AG04450 (cell line): ENCODE data around the gene GAST. TPM values are rescaled to one million over a fixed set of nuclear protein-coding genes. Genes with fewer than 3 reads are reported as not detected.

ENCODE experiments used
- CTCF ChIA-PET: fragments of 300-600, 350-600 bp; formaldehyde crosslinking; extraction: SDS; loops from one replicate; lab custom pipeline; 2022; ENCODE audit warnings: antibody characterized with exemption, inconsistent platforms; lab: Charles Lee
- POLR2A ChIA-PET: fragments of 350-600 bp; formaldehyde crosslinking; extraction: SDS; loops from one replicate; lab custom pipeline; 2021; ENCODE audit warnings: antibody characterized with exemption, inconsistent platforms; lab: Yijun Ruan, JAX
- DNase-seq: peaks from one replicate; pipeline ENCODE4 v3.0.0-alpha.2; 2011; ENCODE audit warnings: low read depth, low spot score
- H3K27ac ChIP-seq: one replicate; pipeline ENCODE4 v1.5.1; 2012; ENCODE audit warnings: low read depth, low read length, control low read depth
- H3K27me3 ChIP-seq: one replicate; pipeline ENCODE4 v1.6.0; 2012; ENCODE audit warnings: low read length; ENCODE audit not compliant: control insufficient read depth, insufficient read depth
- H3K4me3 ChIP-seq: 2 replicates; pipeline ENCODE4 v1.5.1; 2011; ENCODE audit warnings: mild to moderate bottlenecking, low read depth, low read length, control low read depth
- H3K9me3 ChIP-seq: 2 replicates; pipeline ENCODE4 v1.5.1; 2012; ENCODE audit warnings: low read length; ENCODE audit not compliant: control insufficient read depth, insufficient read depth
- polyA plus RNA-seq: library from polyadenylated mRNA; depleted of rRNA; stranded (reverse); fragments of >200 nt; gene quantifications from 2 replicates; pipeline ENCODE4 v1.2.3, GENCODE V29; 2011
- TF ChIP-seq, protein P1 (sequence below): IDR thresholded peaks from 2 replicates; pipeline ENCODE4 v1.5.1; 2011; ENCODE audit warnings: low read depth, low read length, control low read depth, inconsistent platforms

Gene GAST
- polyA plus RNA-seq, 1 experiment = not detected

DNA sequence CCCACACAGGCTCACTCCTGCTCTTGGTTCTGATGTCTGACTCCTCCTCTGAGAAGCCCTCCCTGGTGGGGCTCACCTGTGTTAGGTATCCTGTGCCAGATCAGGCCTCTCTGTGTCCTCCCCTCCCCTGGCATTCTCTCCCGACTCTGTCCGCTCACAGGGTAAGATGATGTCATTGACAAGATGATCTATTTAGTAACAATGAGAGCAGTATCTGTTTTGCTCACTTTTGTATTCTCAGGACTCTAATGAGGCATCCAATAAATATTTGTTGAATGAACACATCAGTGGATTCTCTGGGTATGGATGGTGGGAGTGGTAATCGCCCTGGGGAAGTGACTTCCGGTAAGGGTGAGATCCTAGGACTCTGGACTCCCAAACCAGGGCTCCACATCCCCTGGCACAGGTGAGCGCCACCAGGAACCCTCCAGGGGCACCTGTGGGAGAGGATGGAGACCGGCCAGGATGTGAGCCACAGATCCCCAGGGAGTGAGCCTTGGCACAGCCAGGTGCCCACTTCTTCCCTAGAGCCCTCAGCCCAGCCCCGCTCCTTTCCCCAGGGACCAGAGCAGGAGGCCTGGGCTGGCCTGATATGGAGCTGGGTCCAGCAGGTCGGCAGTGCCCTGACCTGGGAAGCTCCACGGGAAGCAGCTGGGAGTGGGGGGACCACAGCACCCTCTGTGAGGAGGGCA, 27.7 kb downstream of the GAST start:
- Histone ChIP-seq H3K27ac (no peak overlapping the region), H3K9me3 (no peaks in the 10 kb centered on the region), H3K27me3 (peaks cover 29% of the 10 kb centered on the region), H3K4me3 (no peak overlapping the region)
- CTCF ChIA-PET = interaction anchor here (2.7 kb wide), 1 partner anchor 61 kb away, joined by 20 read pairs; no protein-coding TSS in a partner anchor
- POLR2A ChIA-PET = no interaction called here
- TF ChIP-seq, protein P1, sequence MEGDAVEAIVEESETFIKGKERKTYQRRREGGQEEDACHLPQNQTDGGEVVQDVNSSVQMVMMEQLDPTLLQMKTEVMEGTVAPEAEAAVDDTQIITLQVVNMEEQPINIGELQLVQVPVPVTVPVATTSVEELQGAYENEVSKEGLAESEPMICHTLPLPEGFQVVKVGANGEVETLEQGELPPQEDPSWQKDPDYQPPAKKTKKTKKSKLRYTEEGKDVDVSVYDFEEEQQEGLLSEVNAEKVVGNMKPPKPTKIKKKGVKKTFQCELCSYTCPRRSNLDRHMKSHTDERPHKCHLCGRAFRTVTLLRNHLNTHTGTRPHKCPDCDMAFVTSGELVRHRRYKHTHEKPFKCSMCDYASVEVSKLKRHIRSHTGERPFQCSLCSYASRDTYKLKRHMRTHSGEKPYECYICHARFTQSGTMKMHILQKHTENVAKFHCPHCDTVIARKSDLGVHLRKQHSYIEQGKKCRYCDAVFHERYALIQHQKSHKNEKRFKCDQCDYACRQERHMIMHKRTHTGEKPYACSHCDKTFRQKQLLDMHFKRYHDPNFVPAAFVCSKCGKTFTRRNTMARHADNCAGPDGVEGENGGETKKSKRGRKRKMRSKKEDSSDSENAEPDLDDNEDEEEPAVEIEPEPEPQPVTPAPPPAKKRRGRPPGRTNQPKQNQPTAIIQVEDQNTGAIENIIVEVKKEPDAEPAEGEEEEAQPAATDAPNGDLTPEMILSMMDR = no peak
- DNase-seq = no peak

DNA sequence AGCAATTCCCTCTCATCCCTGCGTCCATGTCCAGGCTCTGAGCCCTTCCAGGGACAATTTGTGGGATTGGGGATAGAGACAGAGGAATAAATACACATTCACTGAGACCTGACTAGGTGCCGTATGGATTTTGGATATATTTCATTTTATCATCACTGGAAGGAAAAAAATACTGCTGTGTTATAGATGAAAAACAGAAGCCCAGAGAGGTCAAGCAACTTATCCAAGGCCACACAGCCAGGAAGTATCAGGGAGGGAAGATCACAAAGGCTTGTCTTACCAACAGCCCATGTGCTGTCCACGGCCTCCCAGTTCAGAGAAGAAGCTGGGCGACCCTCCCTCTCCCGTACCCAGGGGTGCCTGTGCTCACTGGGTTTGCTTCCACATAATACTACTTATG, 28.4 kb downstream of the GAST start:
- Histone ChIP-seq H3K4me3 (no peak overlapping the region), H3K27ac (no peak overlapping the region), H3K9me3 (no peaks in the 10 kb centered on the region), H3K27me3 (peaks cover 22% of the 10 kb centered on the region)
- CTCF ChIA-PET = interaction anchor here (2.7 kb wide), 1 partner anchor 61 kb away, joined by 20 read pairs; no protein-coding TSS in a partner anchor
- TF ChIP-seq, protein P1 = no peak
- no peak for DNase-seq
- POLR2A ChIA-PET = no interaction called here

DNA sequence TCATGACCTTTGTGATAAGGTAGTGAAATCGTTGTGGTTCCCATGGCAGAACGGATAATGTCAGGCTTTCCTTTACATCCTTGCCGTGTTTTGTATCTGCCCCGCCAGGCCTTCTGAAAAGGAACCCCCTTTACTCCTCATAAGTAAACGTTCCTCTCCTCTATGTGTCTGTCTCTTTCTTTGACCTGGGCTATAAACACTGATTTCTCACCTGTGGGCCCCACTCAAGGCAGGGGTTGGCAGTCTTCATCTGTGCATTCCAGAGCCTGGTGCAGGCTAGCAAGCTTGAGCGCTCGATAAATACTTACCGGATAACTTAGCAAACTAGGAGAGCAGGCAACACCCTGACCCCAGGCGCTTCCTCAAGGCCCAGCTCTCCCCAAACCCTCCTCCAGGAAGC, 29.6 kb downstream of the GAST start:
- no peak overlapping the region for H3K27ac ChIP-seq
- POLR2A ChIA-PET = interaction anchor here (1.1 kb wide), 1 partner anchor 60 kb away, joined by 3 read pairs; no protein-coding TSS in a partner anchor
- CTCF ChIA-PET = interaction anchor here (1.5 kb wide), 1 partner anchor 60 kb away, joined by 7 read pairs; no protein-coding TSS in a partner anchor

DNA sequence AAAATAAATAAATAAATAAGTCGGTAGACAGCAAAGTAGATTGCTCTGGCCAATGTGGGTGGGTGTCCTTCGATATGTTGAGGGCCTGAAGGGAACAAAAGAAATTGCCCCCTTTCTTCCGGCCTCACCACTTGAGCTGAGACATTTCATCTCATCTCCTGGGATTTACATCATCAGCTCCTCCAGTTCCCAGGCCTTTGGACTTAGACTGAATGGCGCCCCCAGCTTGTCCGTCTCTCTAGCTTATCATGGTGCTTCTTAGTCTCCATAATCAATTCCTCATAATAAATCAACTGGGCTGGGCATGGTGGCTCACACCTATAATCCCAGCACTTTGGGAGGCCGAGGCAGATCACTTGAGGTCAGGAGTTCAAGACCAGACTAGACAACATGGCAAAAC, 36.1 kb downstream of the GAST start:
- DNase-seq = no peak
- no peak overlapping the region for H3K4me3 ChIP-seq
- no peak overlapping the region for H3K27ac ChIP-seq
- ChIA-PET POLR2A (no interaction called here), CTCF (interaction anchor here (0.9 to 1.0 kb wide), 2 partner anchors 53 to 54 kb away, joined by 3 read pairs; no protein-coding TSS in a partner anchor)
- H3K27me3 ChIP-seq = peaks cover 7% of the 10 kb centered on the region
- TF ChIP-seq, protein P1 = no peak
- H3K9me3 ChIP-seq = no peaks in the 10 kb centered on the region

More for the DNA sequence above, 29.6 kb downstream of the GAST start:
- TF ChIP-seq, protein P1 = no peak
- H3K4me3 ChIP-seq = no peak overlapping the region
- no peak for DNase-seq
- no peaks in the 10 kb centered on the region for H3K9me3 ChIP-seq
- peaks cover 15% of the 10 kb centered on the region for H3K27me3 ChIP-seq

DNA sequence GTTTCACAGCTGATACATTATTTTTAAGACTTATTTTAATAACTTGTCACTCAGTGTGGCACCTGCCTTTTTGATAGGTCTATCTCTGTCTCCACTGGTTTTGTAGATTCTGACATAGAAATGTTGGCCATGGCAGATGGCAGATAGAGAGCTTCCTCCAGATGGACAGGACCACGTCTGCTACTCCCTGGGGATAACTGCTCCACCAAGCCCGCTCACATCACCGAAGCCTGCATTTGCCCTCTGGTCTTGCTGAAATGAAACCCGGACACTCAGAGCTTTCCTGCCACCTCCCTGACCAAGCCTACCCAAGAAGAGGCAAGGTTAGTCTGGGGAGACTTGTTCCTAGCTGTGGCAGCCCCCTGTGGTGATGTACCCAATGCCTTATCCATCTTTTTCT, 38.7 kb downstream of the GAST start:
- H3K27me3 ChIP-seq = peaks cover 5% of the 10 kb centered on the region
- TF ChIP-seq, protein P1 = no peak
- H3K9me3 ChIP-seq = no peaks in the 10 kb centered on the region
- no peak for DNase-seq
- CTCF ChIA-PET = interaction anchor here (0.9 to 1.2 kb wide), 2 partner anchors 13 to 36 kb away, joined by 3 to 4 read pairs; partner anchors contain the start of gene JUP
- no peak overlapping the region for H3K4me3 ChIP-seq
- H3K27ac ChIP-seq = no peak overlapping the region
- POLR2A ChIA-PET = interaction anchor here (0.6 kb wide), 1 partner anchor 73 kb away, joined by 6 read pairs; no protein-coding TSS in a partner anchor
